SK-N-SH treated with all-trans-retinoic acid at 6 μM for 48 hours (cell line): Measurements from ENCODE around the gene TMEM91.

Experiments used
- ATAC-seq: fragments of 200-7000 bp; cut with Tn5 transposase; 3 replicates; pipeline ENCODE4 v1.9.1; 2020; ENCODE audit warnings: mild to moderate bottlenecking, moderate library complexity
- BACH2 ChIP-seq: fragments of 250-450 bp; sonication (Bioruptor Pico); IDR thresholded peaks from 2 replicates; pipeline ENCODE4 v1.9.0; 2021; ENCODE audit warnings: mild to moderate bottlenecking, borderline replicate concordance
- CREB5 ChIP-seq: fragments of 250-450 bp; sonication (Bioruptor Pico); IDR thresholded peaks from 2 replicates; pipeline ENCODE4 v1.5.1; 2020; ENCODE audit warnings: low read depth, mild to moderate bottlenecking, moderate library complexity
- CSDC2 ChIP-seq: fragments of 250-450 bp; sonication (Bioruptor Pico); IDR thresholded peaks from 2 replicates; pipeline ENCODE4 v1.5.0; 2020; ENCODE audit warnings: mild to moderate bottlenecking, moderate library complexity
- CSRNP3 ChIP-seq: fragments of 250-450 bp; sonication (Bioruptor Pico); IDR thresholded peaks from 2 replicates; pipeline ENCODE4 v1.5.1; 2021; ENCODE audit warnings: mild to moderate bottlenecking, moderate library complexity
- ESRRG ChIP-seq: fragments of 250-450 bp; sonication (Bioruptor Pico); IDR thresholded peaks from 2 replicates; pipeline ENCODE4 v1.6.1; 2021; ENCODE audit warnings: mild to moderate bottlenecking
- GLIS3 ChIP-seq: fragments of 250-450 bp; sonication (Bioruptor Pico); IDR thresholded peaks from 2 replicates; pipeline ENCODE4 v1.5.0; 2020; ENCODE audit warnings: mild to moderate bottlenecking, moderate library complexity
- ISL1 ChIP-seq: fragments of 250-450 bp; sonication (Bioruptor Pico); IDR thresholded peaks from 2 replicates; pipeline ENCODE4 v2.1.2; 2022; ENCODE audit warnings: mild to moderate bottlenecking, moderate library complexity
- OSR1 ChIP-seq: fragments of 250-450 bp; sonication (Bioruptor Pico); IDR thresholded peaks from 2 replicates; pipeline ENCODE4 v1.8.0; 2022; ENCODE audit warnings: moderate library complexity, mild to moderate bottlenecking, inconsistent platforms
- PATZ1 ChIP-seq: fragments of 250-450 bp; sonication (Bioruptor Pico); IDR thresholded peaks from 2 replicates; pipeline ENCODE4 v1.8.0; 2020; ENCODE audit warnings: mild to moderate bottlenecking, moderate library complexity, borderline replicate concordance
- POU6F1 ChIP-seq: fragments of 250-450 bp; sonication (Bioruptor Pico); IDR thresholded peaks from 2 replicates; pipeline ENCODE4 v1.8.0; 2021; ENCODE audit warnings: low read depth, mild to moderate bottlenecking, moderate library complexity, borderline replicate concordance
- PPARA ChIP-seq: fragments of 250-450 bp; sonication (Bioruptor Pico); IDR thresholded peaks from 2 replicates; pipeline ENCODE4 v1.5.0; 2020; ENCODE audit warnings: mild to moderate bottlenecking, borderline replicate concordance
- RARB ChIP-seq: fragments of 250-450 bp; sonication (Bioruptor Pico); IDR thresholded peaks from 2 replicates; pipeline ENCODE4 v1.8.0; 2021; ENCODE audit warnings: mild to moderate bottlenecking, moderate library complexity
- SNAI2 ChIP-seq: fragments of 250-450 bp; sonication (Bioruptor Pico); IDR thresholded peaks from 2 replicates; pipeline ENCODE4 v1.5.0; 2020; ENCODE audit warnings: mild to moderate bottlenecking, moderate library complexity
- TCF4 ChIP-seq: fragments of 250-450 bp; sonication (Bioruptor Pico); IDR thresholded peaks from 2 replicates; pipeline ENCODE4 v1.8.0; 2021; ENCODE audit warnings: mild to moderate bottlenecking, moderate library complexity, borderline replicate concordance
- TOX ChIP-seq: fragments of 250-450 bp; sonication (Bioruptor Pico); IDR thresholded peaks from 2 replicates; pipeline ENCODE4 v1.8.0; 2021; ENCODE audit warnings: mild to moderate bottlenecking, moderate library complexity, borderline replicate concordance
- ZC3H10 ChIP-seq: fragments of 250-450 bp; sonication (Bioruptor Pico); IDR thresholded peaks from 2 replicates; pipeline ENCODE4 v1.5.1; 2021; ENCODE audit warnings: mild to moderate bottlenecking, moderate library complexity
- ZFP3 ChIP-seq: fragments of 250-450 bp; sonication (Bioruptor Pico); IDR thresholded peaks from 2 replicates; pipeline ENCODE4 v1.5.0; 2020; ENCODE audit warnings: mild to moderate bottlenecking, moderate library complexity
- ZFP30 ChIP-seq: fragments of 450-650 bp; formaldehyde crosslinking; IDR thresholded peaks from 2 replicates; pipeline ENCODE4 v1.5.0; 2022; ENCODE audit warnings: mild to moderate bottlenecking, moderate library complexity
- ZNF70 ChIP-seq: fragments of 450-650 bp; formaldehyde crosslinking; IDR thresholded peaks from 2 replicates; pipeline ENCODE4 v1.5.0; 2020; ENCODE audit warnings: mild to moderate bottlenecking, moderate library complexity
- ZNF8 ChIP-seq: fragments of 450-650 bp; formaldehyde crosslinking; IDR thresholded peaks from 2 replicates; pipeline ENCODE4 v1.5.0; 2020; ENCODE audit warnings: mild to moderate bottlenecking, moderate library complexity

TMEM91 gene

GRCh38 chr19:41327576-41328156, 48.7 kb upstream of the TMEM91 start (continued):
- TF ChIP-seq RARB (CRISPR knock-in tag) (no peak), ZNF70 (CRISPR knock-in tag) (no peak), TOX (CRISPR knock-in tag) (no peak), CSRNP3 (CRISPR knock-in tag) (no peak), OSR1 (CRISPR knock-in tag) (no peak), SNAI2 (CRISPR knock-in tag) (no peak), ISL1 (CRISPR knock-in tag) (no peak)

- no peak for TF ChIP-seq ZC3H10
- no peak for TF ChIP-seq GLIS3 (CRISPR knock-in tag)
- no peak for TF ChIP-seq RARB (CRISPR knock-in tag)
- no peak for TF ChIP-seq PATZ1 (CRISPR knock-in tag)
- no peak for TF ChIP-seq CSDC2 (CRISPR knock-in tag)
- no peak for TF ChIP-seq CSRNP3 (CRISPR knock-in tag)
- no peak for TF ChIP-seq ZFP3 (CRISPR knock-in tag)
- TF ChIP-seq ZNF8 = no peak
- TF ChIP-seq TCF4 (CRISPR knock-in tag) = no peak
- TF ChIP-seq BACH2 (CRISPR knock-in tag) = no peak
- TF ChIP-seq ZNF70 (CRISPR knock-in tag) = no peak
- TF ChIP-seq ESRRG (CRISPR knock-in tag) = no peak
- no peak for TF ChIP-seq SNAI2 (CRISPR knock-in tag)
- no peak for ATAC-seq
These were observed 48.0 kb upstream of the TMEM91 start for GRCh38 chr19:41328157-41328841.

GRCh38 chr19:41328842-41329225, 47.5 kb upstream of the TMEM91 start:
- no peak for ATAC-seq
- no peak for TF ChIP-seq RARB (CRISPR knock-in tag)
- no peak for TF ChIP-seq ZNF8
- no peak for TF ChIP-seq ZFP30 (CRISPR knock-in tag)
- TF ChIP-seq OSR1 (CRISPR knock-in tag) = no peak
- no peak for TF ChIP-seq CSRNP3 (CRISPR knock-in tag)
- TF ChIP-seq TCF4 (CRISPR knock-in tag) = no peak
- TF ChIP-seq ISL1 (CRISPR knock-in tag) = no peak
- no peak for TF ChIP-seq POU6F1 (CRISPR knock-in tag)
- TF ChIP-seq, all 23 proteins: peak for 0

GRCh38 chr19:41330481-41330880, 45.9 kb upstream of the TMEM91 start:
- ATAC-seq = no peak
- TF ChIP-seq ZC3H10 = no peak
- TF ChIP-seq RARB (CRISPR knock-in tag) = no peak
- no peak for TF ChIP-seq GLIS3 (CRISPR knock-in tag)
- TF ChIP-seq CREB5 (CRISPR knock-in tag) = no peak
- TF ChIP-seq SNAI2 (CRISPR knock-in tag) = no peak
- TF ChIP-seq PPARA (CRISPR knock-in tag) = no peak
- no peak for TF ChIP-seq ESRRG (CRISPR knock-in tag)
- no peak for TF ChIP-seq ZNF8
- no peak for TF ChIP-seq ZFP3 (CRISPR knock-in tag)
- no peak for TF ChIP-seq OSR1 (CRISPR knock-in tag)
- no peak for TF ChIP-seq POU6F1 (CRISPR knock-in tag)
- TF ChIP-seq ISL1 (CRISPR knock-in tag) = no peak
